Endothelial cell of umbilical vein (primary cell): ENCODE measurements around the gene HMCN1. TPM values are rescaled to one million over a fixed set of nuclear protein-coding genes. Genes with fewer than 3 reads are reported as not detected.

Source experiments
- BruUV-seq: library from RNA; stranded (reverse); fragments of 400-500 nt; replicated peaks from 2 replicates; lab custom pipeline; 2021; lab: Mats Ljungman, UMichigan
- CTCF ChIA-PET: fragments of 300-600, 350-600 bp; sonication (Branson Sonifier 250); formaldehyde crosslinking; loops from one replicate; lab custom pipeline; 2021; ENCODE audit warnings: antibody characterized with exemption, inconsistent platforms; lab: Charles Lee
- POLR2A ChIA-PET: fragments of 300-600, 350-600 bp; sonication (Branson Sonifier 250); formaldehyde crosslinking; loops from one replicate; lab custom pipeline; 2021; ENCODE audit warnings: antibody characterized with exemption, inconsistent platforms; lab: Charles Lee
- DNase-seq: peaks from one replicate; pipeline ENCODE4 v3.0.0-alpha.2; 2011; ENCODE audit warnings: low read depth, low spot score
- FAIRE-seq: peaks from 2 replicates; lab custom pipeline; 2011; peaks lifted over from hg19 to GRCh38; lab: Jason Lieb, UNC
- H2AFZ ChIP-seq: 2 replicates; pipeline ENCODE4 v1.6.0; 2012; ENCODE audit warnings: low read depth, low read length, control low read depth, inconsistent platforms
- H3K27ac ChIP-seq: 2 replicates; pipeline ENCODE4 v1.5.1; 2011; ENCODE audit warnings: low read depth, mild to moderate bottlenecking, control low read depth, low read length, moderate library complexity; ENCODE audit not compliant: insufficient read depth
- H3K27me3 ChIP-seq, 2 experiments: 2 replicates each; pipeline versions ENCODE4 v1.6.0 to v1.6.1; 2011; ENCODE audit warnings: low read length in 2 of 2, mixed read lengths in 1 of 2; ENCODE audit not compliant: control insufficient read depth in 2 of 2, insufficient read depth in 2 of 2
- H3K36me3 ChIP-seq, 2 experiments: 2 replicates in 1 of 2; 3 replicates in 1 of 2; pipeline ENCODE4 v1.5.1; 2011; ENCODE audit warnings: low read length in 2 of 2, mild to moderate bottlenecking in 1 of 2, moderate library complexity in 1 of 2; ENCODE audit not compliant: control insufficient read depth in 2 of 2, insufficient read depth in 2 of 2; ENCODE audit errors: extremely low read depth in 1 of 2
- H3K4me1 ChIP-seq: 3 replicates; pipeline ENCODE4 v1.5.1; 2011; ENCODE audit warnings: mild to moderate bottlenecking, low read length; ENCODE audit not compliant: control insufficient read depth, insufficient read depth; ENCODE audit errors: extremely low read depth
- H3K4me2 ChIP-seq: 2 replicates; pipeline ENCODE4 v1.6.1; 2011; ENCODE audit warnings: low read length, control low read depth, mixed read lengths; ENCODE audit not compliant: insufficient read depth
- H3K4me3 ChIP-seq, 3 experiments: fragments of 200-600 bp in 1 of 3; sonication (generic), shearing (Covaris generic) in 1 of 3; replicated peaks in 1 of 3; 2 replicates each; pipeline ENCODE4 v1.5.1; 2011 to 2016; ENCODE audit warnings: control low read depth in 3 of 3, low read length in 3 of 3, mild to moderate bottlenecking in 2 of 3, inconsistent platforms in 1 of 3, low read depth in 1 of 3, moderate library complexity in 1 of 3; ENCODE audit not compliant: insufficient read depth in 1 of 3
- H3K79me2 ChIP-seq: 2 replicates; pipeline ENCODE4 v1.6.0; 2012; ENCODE audit warnings: low read length, inconsistent platforms; ENCODE audit not compliant: control insufficient read depth, insufficient read depth
- H3K9ac ChIP-seq: replicated peaks from 2 replicates; pipeline ENCODE3; 2011; ENCODE audit warnings: low read length, control low read depth; ENCODE audit not compliant: insufficient read depth; ENCODE audit errors: extremely low read depth
- H3K9me1 ChIP-seq: replicated peaks from 3 replicates; pipeline ENCODE4 v1.6.0; 2011; ENCODE audit warnings: mild to moderate bottlenecking, low read length; ENCODE audit not compliant: control insufficient read depth, insufficient read depth; ENCODE audit errors: extremely low read depth
- H3K9me3 ChIP-seq: replicated peaks from 2 replicates; pipeline ENCODE4 v1.5.1; 2012; ENCODE audit warnings: low read length, inconsistent platforms; ENCODE audit not compliant: control insufficient read depth, insufficient read depth
- H4K20me1 ChIP-seq: replicated peaks from 2 replicates; pipeline ENCODE3; 2011; ENCODE audit warnings: mild to moderate bottlenecking, low read length; ENCODE audit not compliant: control insufficient read depth, insufficient read depth; ENCODE audit errors: extremely low read depth
- CTCF ChIP-seq, 2 donors: IDR thresholded peaks; 1 replicate in 1 of 2; 2 replicates in 1 of 2; pipeline ENCODE4 v1.5.1; 2011; ENCODE audit warnings: low read length in 2 of 2, mild to moderate bottlenecking in 2 of 2, moderate library complexity in 2 of 2, control low read depth in 1 of 2, inconsistent platforms in 1 of 2, low read depth in 1 of 2; ENCODE audit not compliant: insufficient read depth in 1 of 2; ENCODE audit errors: extremely low read depth in 1 of 2
- EZH2 ChIP-seq: IDR thresholded peaks from 2 replicates; pipeline ENCODE4 v1.6.1; 2012; ENCODE audit warnings: borderline replicate concordance, low read depth, mild to moderate bottlenecking, moderate library complexity, low read length, inconsistent platforms; ENCODE audit not compliant: severe bottlenecking
- FOS ChIP-seq: IDR thresholded peaks from 2 replicates; pipeline ENCODE4 v1.6.1; 2011; ENCODE audit warnings: mild to moderate bottlenecking, low read length, moderate library complexity, borderline replicate concordance; ENCODE audit not compliant: insufficient read depth
- GATA2 ChIP-seq: IDR thresholded peaks from 2 replicates; pipeline ENCODE4 v1.7.0; 2011; ENCODE audit warnings: low read depth, mild to moderate bottlenecking, moderate library complexity, mixed read lengths, low read length; ENCODE audit not compliant: insufficient read length, insufficient read depth
- JUN ChIP-seq: IDR thresholded peaks from 2 replicates; pipeline ENCODE4 v1.6.1; 2011; ENCODE audit warnings: borderline replicate concordance, low read depth; ENCODE audit not compliant: insufficient read length, insufficient read depth
- MAX ChIP-seq: IDR thresholded peaks from 2 replicates; pipeline ENCODE4 v1.6.1; 2011; ENCODE audit not compliant: insufficient read depth, insufficient read length
- MYC ChIP-seq: IDR thresholded peaks from one replicate; pipeline ENCODE4 v1.6.1; 2011; ENCODE audit warnings: mild to moderate bottlenecking, low read depth, low read length
- POLR2A ChIP-seq: IDR thresholded peaks from 2 replicates; pipeline ENCODE4 v1.6.1; 2012; ENCODE audit warnings: low read depth, mild to moderate bottlenecking, control low read depth, low read length
- POLR2AphosphoS5 ChIP-seq: IDR thresholded peaks from 2 replicates; pipeline ENCODE4 v1.6.1; 2012; ENCODE audit warnings: low read depth, mild to moderate bottlenecking, control low read depth, low read length, moderate library complexity; ENCODE audit not compliant: insufficient read depth
- dilution Hi-C: fragments of 300-500 bp; cut with MboI; formaldehyde crosslinking; loops from one replicate; pipeline ENCODE4 v1.15.0; 2019; ENCODE audit warnings: low sequenced_read_pairs; ENCODE audit not compliant: extremely low pct_ligation_motif_present
- intact Hi-C: fragments of 100-400 bp; cut with micrococcal nuclease; formaldehyde crosslinking; loops from one replicate; pipeline ENCODE4 v1.10.0; 2022
- polyA plus RNA-seq, 4 experiments: library from polyadenylated mRNA; depleted of rRNA in 3 of 4; stranded (reverse) in 3 of 4; unstranded in 1 of 4; fragments of >200 nt; gene quantifications; 2 replicates each; pipeline versions ENCODE4 v1.2.1 to v1.2.3, GENCODE V29; 2011 to 2012; ENCODE audit warnings: missing spikeins in 1 of 4
- total RNA-seq: library from RNA; stranded (reverse); gene quantifications from 2 replicates; pipeline ENCODE4 v1.2.3, GENCODE V29; 2021

Gene HMCN1
- total and polyA plus RNA-seq, 2 donors (not counting 3 experiments of a cell fraction or from before 2014, with no cell fraction given): 10.3 to 16.0 TPM

GRCh38 chr1:185699874-185700273 is 34.3 kb upstream of the HMCN1 start:
- BruUV-seq: no TSS peak
- Histone ChIP-seq H3K36me3 (no peaks in the 10 kb centered on the region), H4K20me1 (no peaks in the 10 kb centered on the region), H3K4me1 (no peaks in the 10 kb centered on the region), H3K4me2 (no peak overlapping the region), H3K9ac (no peak overlapping the region), H3K27me3 (no peaks in the 10 kb centered on the region), H2AFZ (no peak overlapping the region), H3K79me2 (no peaks in the 10 kb centered on the region), H3K4me3 (no peak overlapping the region), H3K9me3 (no peaks in the 10 kb centered on the region), H3K9me1 (no peaks in the 10 kb centered on the region), H3K27ac (no peak overlapping the region)
- POLR2A ChIA-PET: no interaction called here
- TF ChIP-seq MAX: no peak
- no peak for TF ChIP-seq POLR2A
- no peak for TF ChIP-seq POLR2AphosphoS5
- no peak for TF ChIP-seq MYC
- DNase-seq: no peak
- dilution Hi-C loops: no loop called here
- intact Hi-C loops: loop anchor here (10.0 kb wide), 1 partner anchor 715 kb away; no protein-coding TSS in a partner anchor
- CTCF ChIA-PET: no interaction called here
- FAIRE-seq: no peak

- DNase-seq (no peak), FAIRE-seq (no peak)
- Histone ChIP-seq H3K9me1 (no peaks in the 10 kb centered on the region), H3K79me2 (no peaks in the 10 kb centered on the region), H3K36me3 (no peaks in the 10 kb centered on the region), H3K4me3 (no peak overlapping the region), H2AFZ (no peak overlapping the region), H3K9ac (no peak overlapping the region), H4K20me1 (no peaks in the 10 kb centered on the region), H3K4me1 (no peaks in the 10 kb centered on the region), H3K4me2 (no peak overlapping the region), H3K27me3 (no peaks in the 10 kb centered on the region), H3K27ac (no peak overlapping the region), H3K9me3 (no peaks in the 10 kb centered on the region)
- BruUV-seq: no TSS peak
- dilution Hi-C loops (no loop called here), intact Hi-C loops (no loop called here)
- CTCF ChIA-PET: interaction anchor here (1.6 to 2.0 kb wide), 2 partner anchors 7 to 19 kb away, joined by 3 to 6 read pairs; no protein-coding TSS in a partner anchor
- POLR2A ChIA-PET: interaction anchor here (0.6 kb wide), 1 partner anchor 18 kb away, joined by 3 read pairs; no protein-coding TSS in a partner anchor
- TF ChIP-seq MAX (no peak), POLR2A (no peak), CTCF (IDR thresholded peaks at IDR 0.05; ENCODE audit: extremely low read depth in 1 of 2, insufficient read depth in 1 of 2, low read depth in 1 of 2, low read length in 2 of 2) (no peak), FOS (no peak), POLR2AphosphoS5 (no peak), GATA2 (no peak), JUN (no peak), MYC (no peak), EZH2 (no peak)
Measured at GRCh38 chr1:185701650-185702049, 32.5 kb upstream of the HMCN1 start.
